Duodenal mucosa (tissue), 2 donors: Measurements from ENCODE around the gene CTTNBP2NL.

ENCODE experiments used
- H3K27ac ChIP-seq: one replicate; pipeline ENCODE4 v1.7.0; 2013; ENCODE audit warnings: low read depth, low read length
- H3K27me3 ChIP-seq, 2 donors: one replicate each; pipeline ENCODE4 v1.7.0; 2013; ENCODE audit warnings: low read length in 2 of 2, control low read depth in 1 of 2; ENCODE audit not compliant: insufficient read depth in 2 of 2, control insufficient read depth in 1 of 2
- H3K36me3 ChIP-seq, 2 donors: one replicate each; pipeline ENCODE4 v1.7.0; 2013; ENCODE audit warnings: low read length in 2 of 2, control low read depth in 1 of 2; ENCODE audit not compliant: insufficient read depth in 2 of 2, control insufficient read depth in 1 of 2
- H3K4me1 ChIP-seq, 2 donors: one replicate each; pipeline ENCODE4 v1.7.0; 2013; ENCODE audit warnings: low read length in 2 of 2, control low read depth in 1 of 2; ENCODE audit not compliant: insufficient read depth in 2 of 2, control insufficient read depth in 1 of 2
- H3K4me3 ChIP-seq, 2 donors: one replicate each; pipeline ENCODE4 v1.7.0; 2013; ENCODE audit warnings: low read length in 2 of 2, low read depth in 1 of 2
- H3K9ac ChIP-seq, 2 donors: one replicate each; pipeline ENCODE4 v1.7.0; 2013; ENCODE audit warnings: low read length in 2 of 2, low read depth in 1 of 2
- H3K9me3 ChIP-seq, 2 donors: one replicate each; pipeline ENCODE4 v1.7.0; 2013; ENCODE audit warnings: low read length in 2 of 2, control low read depth in 1 of 2; ENCODE audit not compliant: control insufficient read depth in 1 of 2

Gene CTTNBP2NL

GRCh38 chr1:112395821-112396652, at the start of gene CTTNBP2NL:
CTTNBP2NL (plus strand) TSS chr1:112396214; CDS start chr1:112416166, 19,952 bp downstream.
- peak within 1 kb of the TSS; percentile 79 to 88 for H3K9ac ChIP-seq
- peaks cover 32 to 37% of the 10 kb centered on the region in 2 donors for H3K4me1 ChIP-seq
- H3K9me3 ChIP-seq, result no peaks in the 10 kb centered on the region
- H3K36me3 ChIP-seq, result no peaks in the 10 kb centered on the region
- peak within 1 kb of the TSS; percentile 85 for H3K27ac ChIP-seq
- peak within 1 kb of the TSS; percentile 94 to 100 for H3K4me3 ChIP-seq
- H3K27me3 ChIP-seq, result no peaks in the 10 kb centered on the region

GRCh38 chr1:112346801-112347350, 49.1 kb upstream of the CTTNBP2NL start:
- Histone ChIP-seq H3K27me3 (no peaks in the 10 kb centered on the region), H3K4me1 (no peaks in the 10 kb centered on the region), H3K36me3 (no peaks in the 10 kb centered on the region), H3K4me3 (no peak overlapping the region), H3K9me3 (no peaks in the 10 kb centered on the region), H3K9ac (no peak overlapping the region), H3K27ac (no peak overlapping the region)

GRCh38 chr1:112356765-112357164, 39.2 kb upstream of the CTTNBP2NL start:
- H3K27ac ChIP-seq, result peak overlapping the region; percentile 22
- no peak overlapping the region for H3K9ac ChIP-seq
- no peak overlapping the region for H3K4me3 ChIP-seq
- H3K4me1 ChIP-seq, result peaks cover 26 to 27% of the 10 kb centered on the region in 2 donors
- no peaks in the 10 kb centered on the region for H3K36me3 ChIP-seq
- H3K9me3 ChIP-seq, result no peaks in the 10 kb centered on the region
- no peaks in the 10 kb centered on the region for H3K27me3 ChIP-seq

- Histone ChIP-seq H3K9me3 (no peaks in the 10 kb centered on the region), H3K4me3 (no peak overlapping the region), H3K4me1 (peaks cover 26 to 27% of the 10 kb centered on the region in 2 donors), H3K27me3 (no peaks in the 10 kb centered on the region), H3K9ac (no peak overlapping the region), H3K27ac (no peak overlapping the region), H3K36me3 (no peaks in the 10 kb centered on the region)
Observed at GRCh38 chr1:112357467-112357866, 38.5 kb upstream of the CTTNBP2NL start.

- Histone ChIP-seq H3K27ac (no peak overlapping the region), H3K27me3 (no peaks in the 10 kb centered on the region), H3K9me3 (no peaks in the 10 kb centered on the region), H3K9ac (no peak overlapping the region), H3K4me3 (no peak overlapping the region), H3K4me1 (peaks cover 26 to 27% of the 10 kb centered on the region in 2 donors), H3K36me3 (no peaks in the 10 kb centered on the region)
Observed at GRCh38 chr1:112358061-112358770, 37.8 kb upstream of the CTTNBP2NL start.

GRCh38 chr1:112358798-112359408, 37.1 kb upstream of the CTTNBP2NL start:
- Histone ChIP-seq H3K27ac (peak overlapping the region; percentile 71), H3K27me3 (no peaks in the 10 kb centered on the region)

GRCh38 chr1:112359961-112360767, 35.9 kb upstream of the CTTNBP2NL start:
- H3K9me3 ChIP-seq, result no peaks in the 10 kb centered on the region
- peaks cover 23 to 27% of the 10 kb centered on the region in 2 donors for H3K4me1 ChIP-seq
- peak overlapping the region; percentile 71 for H3K27ac ChIP-seq
- H3K9ac ChIP-seq, result peak overlapping the region in 1 of 2 donors; percentile 27
- peak overlapping the region; percentile 12 to 19 for H3K4me3 ChIP-seq
- H3K27me3 ChIP-seq, result no peaks in the 10 kb centered on the region
- H3K36me3 ChIP-seq, result no peaks in the 10 kb centered on the region

More at GRCh38 chr1:112358798-112359408, 37.1 kb upstream of the CTTNBP2NL start:
- no peak overlapping the region for H3K9ac ChIP-seq
- H3K9me3 ChIP-seq, result no peaks in the 10 kb centered on the region
- H3K36me3 ChIP-seq, result no peaks in the 10 kb centered on the region
- peaks cover 25 to 27% of the 10 kb centered on the region in 2 donors for H3K4me1 ChIP-seq
- H3K4me3 ChIP-seq, result no peak overlapping the region

GRCh38 chr1:112363636-112364035, 32.4 kb upstream of the CTTNBP2NL start:
- H3K36me3 ChIP-seq, result no peaks in the 10 kb centered on the region
- no peak overlapping the region for H3K9ac ChIP-seq
- no peak overlapping the region for H3K4me3 ChIP-seq
- no peaks in the 10 kb centered on the region for H3K9me3 ChIP-seq
- peaks cover 23 to 27% of the 10 kb centered on the region in 2 donors for H3K4me1 ChIP-seq
- no peak overlapping the region for H3K27ac ChIP-seq
- no peaks in the 10 kb centered on the region for H3K27me3 ChIP-seq

- no peak overlapping the region for H3K4me3 ChIP-seq
- no peak overlapping the region for H3K9ac ChIP-seq
- H3K9me3 ChIP-seq, result no peaks in the 10 kb centered on the region
- no peaks in the 10 kb centered on the region for H3K36me3 ChIP-seq
- no peaks in the 10 kb centered on the region for H3K4me1 ChIP-seq
- H3K27ac ChIP-seq, result no peak overlapping the region
- peaks cover 0 to 6% of the 10 kb centered on the region in 2 donors for H3K27me3 ChIP-seq
Observed at GRCh38 chr1:112368198-112368597, 27.8 kb upstream of the CTTNBP2NL start.
